ENCODE measurements around the gene SLC25A15.

SLC25A15 gene

DNA sequence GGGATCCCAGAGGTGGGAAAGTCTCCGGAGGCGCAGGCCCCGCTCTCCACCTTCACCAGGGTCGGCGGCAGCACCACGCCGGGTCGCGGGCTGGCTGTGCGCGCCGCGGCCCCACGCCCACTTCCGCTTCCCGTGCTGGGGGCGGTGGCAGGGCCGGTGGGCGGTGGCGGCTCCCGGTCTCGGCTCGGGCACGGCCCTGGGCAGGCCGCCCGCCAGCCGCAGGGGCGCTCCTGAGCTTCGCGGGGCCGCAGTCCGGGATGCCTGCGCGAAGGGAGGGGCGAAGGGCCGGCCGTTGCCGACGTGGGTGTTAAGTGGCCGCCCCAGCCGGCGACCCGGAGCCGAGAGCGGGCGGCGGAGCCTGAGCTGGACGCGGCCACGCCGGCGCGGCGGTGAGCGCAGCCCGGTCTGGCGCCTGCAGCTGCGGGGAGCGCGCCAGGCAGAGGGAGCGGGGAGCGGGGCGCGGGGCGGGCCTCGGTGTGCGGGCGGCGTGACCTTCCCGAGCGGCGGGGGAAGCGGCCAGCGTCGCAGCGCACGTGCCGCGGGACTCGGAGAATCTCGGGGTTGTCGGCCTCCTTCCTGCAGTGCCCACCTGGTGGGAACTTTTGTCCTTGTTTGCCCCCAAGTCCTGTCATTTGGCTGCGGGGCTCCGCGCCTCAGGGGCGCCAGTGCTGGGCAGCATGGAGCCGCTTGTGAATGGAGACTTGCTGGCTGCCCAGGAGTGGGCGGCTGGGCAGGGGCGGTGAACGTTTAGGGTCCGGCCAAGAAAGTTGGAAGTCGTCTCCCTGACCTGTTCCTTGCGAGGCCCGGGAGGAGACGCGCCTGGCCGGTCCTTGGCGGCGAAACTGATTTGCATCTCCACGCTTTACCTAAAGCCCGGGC is at the start of gene SLC25A15:
TSS of gene SLC25A15 (plus strand) at position 337 of the 879 bp plus-strand sequence. CDS start 3,616 bp downstream, outside the sequence.
- FAIRE-seq: no peak

DNA sequence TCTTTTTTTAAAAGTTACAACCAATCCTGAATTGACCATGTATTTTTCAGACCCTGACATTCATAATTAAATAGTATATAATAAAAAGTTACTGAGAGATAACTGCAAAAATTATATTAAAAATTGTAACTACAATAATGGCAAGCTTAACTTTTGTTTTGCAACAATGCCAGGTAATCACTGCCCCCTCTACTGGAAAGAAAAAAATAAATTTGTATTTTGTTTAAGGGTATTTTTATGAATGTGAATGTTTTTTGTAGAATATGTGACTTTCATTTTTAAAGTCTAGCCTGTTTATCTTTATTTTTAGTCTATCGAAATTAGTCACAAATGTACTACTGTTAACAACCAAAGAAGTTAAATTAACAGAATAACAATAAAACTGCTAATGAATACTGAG is 40.1 kb upstream of the SLC25A15 start:
- FAIRE-seq: peak; percentile 72

GRCh38 chr13:40755082-40755700 is 34.2 kb upstream of the SLC25A15 start:
- no peak for FAIRE-seq

DNA sequence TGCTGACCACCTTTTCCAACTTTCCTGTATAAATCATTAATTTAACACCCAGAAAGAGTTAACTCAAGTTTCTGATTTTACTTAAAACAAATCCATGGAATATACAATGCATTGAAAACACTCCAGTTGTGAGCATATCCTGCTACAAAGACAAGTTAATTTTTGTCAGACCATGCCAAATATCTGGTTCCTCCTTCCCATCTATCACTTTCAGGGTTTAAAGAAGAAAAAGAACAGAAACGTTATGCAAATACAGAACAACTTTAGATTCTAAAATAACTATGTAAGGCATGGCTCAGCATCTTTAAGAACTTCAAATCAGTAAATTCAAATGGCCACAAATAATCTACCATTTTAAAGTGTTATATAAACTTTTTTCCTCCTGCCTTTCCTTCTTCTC is 33.4 kb upstream of the SLC25A15 start:
- no peak for FAIRE-seq

DNA sequence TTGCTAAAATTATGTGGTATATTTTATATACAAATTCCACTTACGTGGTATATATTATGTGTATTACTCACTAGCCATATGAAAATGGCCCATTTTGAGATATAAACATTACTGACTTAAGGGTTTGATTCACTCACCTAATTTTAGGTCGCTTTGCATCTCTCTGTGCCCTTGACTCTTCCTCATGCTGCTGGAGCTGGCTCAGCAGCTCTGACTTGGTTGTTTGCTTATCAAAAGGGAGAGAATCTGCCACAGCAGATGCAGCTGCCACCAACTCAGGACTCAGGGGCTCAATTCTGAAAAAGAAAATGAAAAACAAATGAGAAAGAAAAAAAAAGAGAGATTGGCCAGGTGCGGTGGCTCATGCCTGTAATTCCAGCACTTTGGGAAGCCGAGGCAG is 30.6 kb upstream of the SLC25A15 start:
- no peak for FAIRE-seq

DNA sequence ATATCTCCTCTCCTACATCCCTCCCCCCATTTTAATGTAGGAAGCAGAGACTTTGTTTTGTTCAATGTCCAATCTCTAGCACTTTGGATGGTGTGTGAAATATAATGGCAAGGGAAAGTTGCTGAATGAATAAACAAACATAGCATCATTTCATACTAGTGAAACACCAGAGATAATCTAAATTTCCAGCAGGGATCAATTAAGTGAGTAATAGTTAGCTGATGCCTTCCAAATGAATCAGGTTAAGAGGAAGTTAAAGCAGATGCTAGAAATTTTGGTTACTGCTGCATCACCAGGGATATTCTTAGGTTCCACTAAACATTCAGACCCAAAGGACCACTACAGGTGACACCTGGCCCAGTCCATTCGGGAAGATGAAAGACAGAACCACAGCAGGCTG is 26.6 kb upstream of the SLC25A15 start:
- FAIRE-seq: no peak

GRCh38 chr13:40764587-40765403 is 24.6 kb upstream of the SLC25A15 start:
- no peak for FAIRE-seq

GRCh38 chr13:40765602-40766001 is 23.8 kb upstream of the SLC25A15 start:
- FAIRE-seq: no peak

DNA sequence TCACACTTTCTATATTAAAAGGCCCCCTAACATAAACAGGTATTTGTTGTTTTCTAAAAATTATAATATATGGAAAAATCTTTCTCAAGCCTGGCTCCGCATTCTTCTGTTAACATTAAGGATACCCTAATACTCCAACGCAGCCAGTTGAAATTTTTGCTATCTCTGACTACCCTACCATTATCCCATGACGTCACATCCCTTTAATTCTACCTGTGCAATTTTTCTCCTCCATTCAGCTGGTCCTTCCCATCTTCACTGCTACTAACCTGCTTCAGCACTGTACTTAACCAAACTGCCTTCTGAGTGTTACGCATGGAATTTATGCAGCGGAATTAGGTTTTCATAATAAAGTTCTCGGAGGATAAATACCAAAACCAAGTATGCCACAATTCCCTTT is 19.4 kb upstream of the SLC25A15 start:
- FAIRE-seq: no peak

- no peak for FAIRE-seq
These were observed 18.8 kb upstream of the SLC25A15 start for GRCh38 chr13:40770609-40770933.

- FAIRE-seq: peak; percentile 71
These were observed 18.3 kb upstream of the SLC25A15 start, which contains the start of gene MRPS31 for GRCh38 chr13:40770934-40771618. TSS of gene MRPS31 (minus strand) at chr13:40771190. CDS start at chr13:40771136, 54 bp downstream.

- no peak for FAIRE-seq
These were observed 16.5 kb upstream of the SLC25A15 start for GRCh38 chr13:40772765-40773473.

- no peak for FAIRE-seq
These were observed 14.7 kb upstream of the SLC25A15 start for GRCh38 chr13:40774672-40775071.

DNA sequence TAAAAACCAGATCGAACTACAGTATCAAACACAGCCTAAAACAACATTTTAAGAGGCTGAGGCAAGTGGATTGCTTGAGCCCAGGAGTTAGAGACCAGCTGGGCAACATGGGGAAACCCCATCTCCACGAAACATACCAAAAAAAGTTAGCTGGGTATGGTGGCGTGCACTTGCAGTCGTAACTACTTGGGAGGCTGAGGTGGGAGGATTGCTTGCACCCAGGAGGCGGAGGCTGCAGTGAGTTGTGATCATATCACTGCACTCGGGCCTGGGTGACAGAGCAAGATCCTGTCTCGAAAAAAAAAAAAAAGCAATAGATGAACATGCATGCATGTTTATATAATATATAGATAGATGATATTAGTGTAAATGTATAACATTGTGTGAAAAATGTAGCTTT is 13.2 kb upstream of the SLC25A15 start:
- no peak for FAIRE-seq

DNA sequence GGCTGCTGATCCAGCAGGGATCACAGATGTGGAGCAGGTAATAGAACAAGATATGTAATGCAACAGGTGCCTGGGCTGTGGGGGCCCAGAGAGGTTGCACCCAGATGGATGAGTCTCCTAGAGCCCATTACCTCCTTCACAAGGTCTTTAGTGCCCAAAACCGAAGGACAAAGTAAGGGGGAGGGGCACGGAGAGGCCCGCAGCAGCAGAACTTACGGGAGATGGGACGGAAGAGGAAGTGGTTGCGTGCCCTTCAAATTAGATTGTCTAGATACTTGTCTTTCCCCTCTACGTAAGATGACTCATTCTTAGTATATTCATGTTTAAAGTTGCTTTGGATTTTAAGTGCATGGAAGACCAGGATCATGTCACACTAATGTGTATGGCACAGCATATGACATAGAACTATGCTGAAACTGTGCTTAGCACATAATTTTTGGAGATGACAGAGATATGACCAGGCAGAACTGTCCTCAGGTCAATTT is 12.7 kb upstream of the SLC25A15 start:
- FAIRE-seq: no peak

- FAIRE-seq: no peak
These were observed 12.1 kb upstream of the SLC25A15 start for GRCh38 chr13:40777166-40777808.

DNA sequence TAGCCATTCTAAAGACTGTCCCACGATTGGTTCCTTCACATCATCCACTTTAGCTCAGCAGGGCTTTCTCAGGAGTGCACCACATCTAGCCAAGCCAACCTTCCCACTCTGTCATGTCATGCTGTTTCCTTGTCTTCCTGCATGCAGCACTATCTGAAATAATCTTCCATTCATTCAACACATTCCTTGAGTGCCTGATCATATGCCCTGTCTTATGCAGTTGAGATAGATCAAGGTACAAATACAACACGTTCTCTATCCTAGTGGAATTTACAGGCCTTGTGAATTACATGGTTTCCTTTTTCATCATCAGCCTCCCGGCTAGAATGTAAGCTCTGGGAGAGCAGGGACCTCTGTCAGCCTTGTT is 11.6 kb upstream of the SLC25A15 start:
- FAIRE-seq: no peak

- FAIRE-seq: no peak
These were observed 10.4 kb upstream of the SLC25A15 start for GRCh38 chr13:40779049-40779448.

GRCh38 chr13:40779796-40780285 is 9.6 kb upstream of the SLC25A15 start:
- no peak for FAIRE-seq

DNA sequence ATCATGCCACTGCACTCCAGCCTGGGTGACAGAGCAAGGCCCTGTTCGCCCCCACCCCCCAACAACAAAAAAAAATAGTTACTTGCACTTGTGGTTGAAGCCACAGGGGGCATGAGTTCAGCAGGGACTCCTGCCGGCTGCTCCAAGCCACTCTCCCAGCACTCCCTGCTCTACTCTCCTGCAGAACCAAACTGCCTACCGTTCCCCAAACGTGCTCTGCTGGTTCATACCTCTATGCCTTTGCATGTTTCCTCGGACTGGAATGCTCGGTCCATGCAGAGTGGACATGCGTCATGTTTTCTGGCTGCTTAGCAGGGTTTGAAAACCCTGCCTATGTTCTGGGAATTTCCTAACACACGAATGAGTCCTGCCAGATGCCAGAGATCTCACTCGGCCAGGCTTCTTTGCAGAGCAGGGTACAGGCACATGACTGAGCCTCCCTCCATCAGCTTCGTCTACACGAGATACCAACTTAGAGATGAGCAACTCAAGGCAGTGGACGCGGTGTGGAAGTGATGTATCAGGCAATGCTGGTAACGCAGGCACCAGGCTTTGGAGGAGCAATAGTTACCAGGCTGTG is 8.5 kb upstream of the SLC25A15 start:
- FAIRE-seq: no peak

GRCh38 chr13:40781717-40782116 is 7.7 kb upstream of the SLC25A15 start:
- no peak for FAIRE-seq

All from TTC549 (cell line).